ENCODE measurements around the gene TLE6.

GRCh38 chr19:2981898-2982297 is 4.5 kb downstream of the TLE6 start:
- TF ChIP-seq SP1 (IDR thresholded peaks at IDR 0.05) (no peak), SP1 (CRISPR knock-in tag; IDR thresholded peaks at IDR 0.05) (no peak), TBP (CRISPR knock-in tag; IDR thresholded peaks at IDR 0.05) (no peak), SKI (IDR thresholded peaks at IDR 0.05; ENCODE audit: partially characterized antibody) (no peak)

Data from HepG2 (cell line).